GM18867 (cell line): Measurements from ENCODE around the gene TLDC2.

Experiments
- ATAC-seq: cut with Tn5 transposase; IDR thresholded peaks from one replicate; pipeline ENCODE4 v1.9.1; 2021; ENCODE audit warnings: mild to moderate bottlenecking, moderate library complexity; ENCODE audit not compliant: unreplicated experiment

TLDC2 gene

GRCh38 chr20:36941401-36941835 is 65.5 kb downstream of the TLDC2 start:
- no peak for ATAC-seq
